HG03064 (cell line): ENCODE results near the gene CD1C.
"Not testable (repeated sequence)": the region's sequence is repeated elsewhere in the genome, so short reads cannot be mapped to it uniquely, and the experiment has no call there.

Source experiments
- ATAC-seq: cut with Tn5 transposase; IDR thresholded peaks from one replicate; pipeline ENCODE4 v1.9.1; 2021; ENCODE audit warnings: low read depth; ENCODE audit not compliant: unreplicated experiment

The CD1C gene

GRCh38 chr1:158289811-158290210, at the start of gene CD1C:
Gene CD1C (plus strand): TSS chr1:158289923. CDS start chr1:158290065, 142 bp downstream.
- ATAC-seq: no peak

- ATAC-seq: no peak
Measured at GRCh38 chr1:158246650-158247049, 43.1 kb upstream of the CD1C start.

DNA sequence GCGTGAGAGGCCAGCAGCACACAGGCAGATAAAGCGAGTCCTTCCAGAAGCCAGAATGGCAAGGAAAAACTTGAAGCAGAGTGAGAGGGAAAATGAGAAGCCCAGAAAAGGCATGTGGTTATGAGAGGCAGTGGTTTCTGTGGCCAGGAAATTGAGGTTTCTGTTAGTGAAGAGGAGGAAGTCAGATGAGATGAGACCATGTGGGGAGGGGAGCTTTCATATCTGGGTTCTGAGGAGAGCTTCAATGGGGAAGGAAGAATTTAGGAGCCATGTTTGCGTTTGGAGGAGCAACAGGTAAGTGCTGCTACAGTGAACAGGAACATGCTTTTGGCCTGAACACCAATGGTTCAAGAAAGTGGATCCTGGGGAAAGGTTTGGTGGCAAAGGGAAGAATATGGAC, 41.6 kb upstream of the CD1C start:
- ATAC-seq: peak; percentile 76

DNA sequence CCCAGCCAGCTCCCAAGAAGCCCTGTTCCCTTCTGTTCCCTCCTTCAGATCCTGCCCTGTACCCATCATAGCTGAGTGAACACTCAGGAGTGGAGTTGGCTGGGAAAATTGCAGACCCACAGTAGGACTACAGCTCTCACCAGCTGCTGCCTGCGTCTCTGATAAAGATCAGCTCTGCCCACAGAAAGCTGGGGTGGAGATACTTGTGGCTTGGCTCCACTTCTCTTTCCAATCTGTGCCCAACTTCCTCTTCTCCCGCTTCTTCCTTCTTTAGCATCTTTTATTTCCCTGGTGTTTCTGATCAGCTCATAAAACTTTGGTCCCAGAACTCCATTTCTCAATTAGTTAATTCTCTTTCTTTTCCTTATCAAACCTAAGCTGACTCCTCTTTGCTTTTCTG, 41.0 kb upstream of the CD1C start:
- ATAC-seq: no peak

DNA sequence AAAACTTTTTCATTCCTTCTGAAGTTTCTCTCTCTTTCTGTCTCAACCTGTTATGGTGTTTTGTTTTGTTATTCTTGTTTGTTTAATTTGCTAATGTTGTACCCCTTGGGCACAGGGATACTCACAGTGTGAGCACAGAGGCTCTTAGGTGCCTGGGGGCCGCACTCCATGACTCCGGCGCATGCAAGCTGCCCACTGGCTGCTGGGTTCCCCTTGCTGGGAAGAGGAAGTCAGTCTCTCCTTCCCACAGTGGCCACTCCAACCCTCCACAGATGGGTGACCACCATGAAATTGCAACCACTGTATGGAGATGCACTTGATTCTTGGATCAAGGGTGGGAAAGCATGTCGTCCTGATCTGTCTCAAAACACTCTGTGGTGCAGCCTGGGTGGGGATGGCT, 40.1 kb upstream of the CD1C start:
- ATAC-seq: no peak

GRCh38 chr1:158251163-158251562, 38.6 kb upstream of the CD1C start:
- no peak for ATAC-seq

- no peak for ATAC-seq
Measured at GRCh38 chr1:158255656-158256055, 34.1 kb upstream of the CD1C start.

GRCh38 chr1:158256747-158257146, 33.0 kb upstream of the CD1C start:
- ATAC-seq: not testable (repeated sequence)

DNA sequence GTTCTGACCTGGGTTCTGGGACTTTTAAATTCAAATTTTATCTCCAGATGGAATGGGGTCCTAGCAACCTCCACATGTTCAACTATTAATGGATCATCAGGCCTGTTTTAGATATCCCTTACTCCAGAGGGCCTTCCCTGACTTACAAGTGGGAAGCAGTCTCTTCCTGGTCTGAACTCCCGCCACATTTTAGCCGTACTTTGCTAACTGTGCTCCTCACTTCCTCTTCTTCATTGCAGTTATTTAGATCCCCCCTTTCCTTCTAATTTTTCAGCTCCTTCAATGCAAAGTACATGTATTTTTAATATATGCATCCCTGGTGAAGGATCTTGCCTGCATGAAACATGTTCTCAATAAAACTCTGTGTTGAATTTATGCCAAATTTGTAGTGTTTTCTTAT, 31.8 kb upstream of the CD1C start:
- ATAC-seq: no peak

DNA sequence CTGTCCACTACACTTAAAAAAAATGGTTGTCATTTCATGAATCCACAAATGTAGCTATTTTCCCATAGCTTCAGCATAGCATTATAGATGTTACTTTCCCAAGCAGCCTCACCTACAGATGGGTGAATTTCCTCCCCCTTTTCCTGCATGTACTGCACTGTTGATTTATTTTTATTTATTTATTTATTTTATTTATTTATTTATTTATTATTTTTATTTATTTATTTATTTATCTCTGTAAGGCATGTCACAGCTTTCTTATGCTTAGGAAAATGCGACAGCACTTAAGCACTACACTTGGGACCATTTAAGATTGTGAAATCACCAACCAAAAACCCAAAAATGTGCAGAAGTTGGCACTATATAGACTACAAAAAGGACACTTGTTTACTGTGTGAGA, 30.6 kb upstream of the CD1C start:
- no peak for ATAC-seq

GRCh38 chr1:158272681-158273080, 17.0 kb upstream of the CD1C start:
- no peak for ATAC-seq

- no peak for ATAC-seq
Measured at GRCh38 chr1:158274797-158275196, 14.9 kb upstream of the CD1C start.

DNA sequence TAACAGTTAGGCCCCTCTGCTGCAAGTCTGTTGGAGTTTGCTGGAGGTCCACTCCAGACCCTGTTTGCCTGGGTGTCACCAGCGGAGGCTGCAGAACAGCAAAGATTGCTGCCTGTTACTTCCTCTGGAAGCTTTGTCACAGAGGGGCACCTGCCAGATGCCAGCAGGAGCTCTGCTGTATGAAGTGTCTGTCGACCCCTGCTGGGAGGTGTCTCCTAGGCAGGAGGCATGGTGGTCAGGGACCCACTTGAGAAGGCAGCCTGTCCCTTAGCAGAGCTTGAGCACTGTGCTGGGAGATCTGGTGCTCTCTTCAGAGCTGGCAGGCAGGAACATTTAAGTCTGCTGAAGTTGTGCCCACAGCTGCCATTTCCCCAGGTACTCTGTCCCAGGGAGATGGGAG, 7.3 kb upstream of the CD1C start:
- ATAC-seq: not testable (repeated sequence)

DNA sequence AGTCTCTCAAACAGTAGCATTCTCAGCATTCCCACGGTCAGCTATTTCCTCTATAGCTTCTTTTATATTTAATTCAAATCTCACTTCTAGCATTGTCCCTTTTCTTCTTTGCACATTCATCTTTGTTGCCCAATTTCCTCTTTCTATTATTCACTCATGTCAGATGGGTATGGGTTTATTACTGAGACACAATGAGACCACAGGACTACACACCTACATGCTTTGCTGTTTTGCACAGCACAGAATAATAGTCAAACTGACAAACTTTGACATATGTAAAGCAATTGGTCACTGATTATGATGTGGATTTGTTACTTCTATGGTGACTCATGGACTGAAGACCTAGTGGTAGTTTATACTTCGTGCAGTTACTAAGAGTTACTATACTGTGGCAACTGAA, 5.8 kb upstream of the CD1C start:
- peak; percentile 43 for ATAC-seq

GRCh38 chr1:158285756-158286241, 3.9 kb upstream of the CD1C start:
- peak; percentile 62 for ATAC-seq

GRCh38 chr1:158286487-158286886, 3.2 kb upstream of the CD1C start:
- ATAC-seq: no peak

DNA sequence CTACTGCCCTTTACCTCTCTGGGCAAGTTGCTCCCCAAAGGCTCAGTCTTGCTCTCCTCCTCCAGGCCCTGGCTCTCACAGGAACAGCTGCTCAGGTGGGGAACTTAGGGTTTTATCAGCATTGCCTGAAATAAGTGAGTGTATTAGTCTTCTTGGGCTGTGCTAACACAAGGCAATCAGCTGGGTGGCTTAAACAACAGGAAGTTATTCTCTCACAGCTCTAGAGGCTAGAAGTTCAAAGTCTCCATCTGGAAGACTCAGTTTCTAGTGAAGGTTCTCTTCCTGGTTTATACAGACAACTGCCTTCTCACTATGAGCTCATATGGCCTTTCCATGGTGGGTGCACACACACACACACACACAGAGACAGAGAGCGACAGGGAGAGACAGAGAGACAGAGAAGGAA, 2.8 kb upstream of the CD1C start:
- ATAC-seq: no peak

DNA sequence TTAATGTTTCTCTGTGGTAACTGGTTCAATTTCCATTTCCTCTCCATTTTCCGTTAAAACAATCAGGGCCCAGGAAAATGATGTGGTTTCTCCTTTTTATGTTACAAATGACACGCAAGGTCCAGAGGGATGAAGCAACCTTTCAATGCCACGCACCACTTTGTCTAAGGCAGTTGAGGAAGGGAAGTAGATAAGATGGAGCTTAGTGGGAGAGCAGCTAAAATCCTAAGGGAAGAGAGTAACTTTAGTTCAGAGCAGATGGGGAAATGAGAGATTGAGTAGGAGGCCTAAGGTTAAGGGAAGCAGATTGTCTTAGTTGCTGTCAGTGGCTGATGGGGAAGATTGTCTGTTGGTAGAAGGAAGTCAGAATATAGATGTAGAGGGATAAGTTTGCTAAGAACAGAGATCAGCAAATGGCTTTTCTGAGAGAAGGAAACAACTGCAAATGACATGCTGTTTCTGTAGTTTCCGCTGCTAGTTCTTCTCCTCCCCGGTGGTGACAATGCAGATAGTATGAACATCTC, 660 bp downstream of the CD1C start:
- ATAC-seq: no peak

- ATAC-seq: no peak
Measured at GRCh38 chr1:158295791-158296190, 6.1 kb downstream of the CD1C start.

DNA sequence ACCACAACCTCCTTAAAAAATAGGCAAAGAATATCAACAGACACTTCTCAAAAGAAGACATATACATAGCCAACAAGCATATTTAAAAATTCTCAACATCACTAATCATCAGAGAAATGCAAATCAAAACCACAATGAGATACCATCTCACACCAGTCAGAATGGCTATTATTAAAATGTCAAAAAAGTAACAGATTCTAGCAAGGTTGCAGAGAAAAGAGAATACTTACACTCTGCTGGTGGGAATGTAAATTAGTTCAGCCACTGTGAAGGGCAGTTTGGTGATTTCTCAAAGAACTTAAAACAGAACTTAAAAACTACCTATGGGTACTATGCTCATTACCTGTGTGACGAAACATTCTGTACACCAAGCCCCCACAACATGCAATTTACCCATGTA, 20.9 kb downstream of the CD1C start:
- no peak for ATAC-seq

GRCh38 chr1:158311066-158311465, 21.3 kb downstream of the CD1C start:
- no peak for ATAC-seq

DNA sequence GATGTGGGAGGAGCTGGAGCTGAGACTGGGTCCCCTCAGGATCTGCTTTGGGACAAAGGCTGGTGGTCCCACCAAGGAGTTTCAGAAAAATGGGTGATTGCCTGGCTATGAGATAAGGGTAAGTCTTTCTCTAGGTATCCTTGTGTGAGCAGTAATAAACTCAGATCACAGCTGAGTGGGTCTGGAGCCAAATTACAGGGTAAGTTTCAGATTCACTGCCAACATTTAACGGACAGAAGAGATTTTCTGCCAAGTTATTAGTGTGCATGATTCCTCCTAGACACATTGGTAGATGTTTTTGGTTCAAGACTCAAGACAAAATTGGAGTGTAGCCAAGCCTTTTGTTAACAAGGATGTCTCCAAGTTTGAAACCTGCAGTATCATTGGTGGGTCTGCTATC, 34.1 kb downstream of the CD1C start:
- ATAC-seq: no peak

DNA sequence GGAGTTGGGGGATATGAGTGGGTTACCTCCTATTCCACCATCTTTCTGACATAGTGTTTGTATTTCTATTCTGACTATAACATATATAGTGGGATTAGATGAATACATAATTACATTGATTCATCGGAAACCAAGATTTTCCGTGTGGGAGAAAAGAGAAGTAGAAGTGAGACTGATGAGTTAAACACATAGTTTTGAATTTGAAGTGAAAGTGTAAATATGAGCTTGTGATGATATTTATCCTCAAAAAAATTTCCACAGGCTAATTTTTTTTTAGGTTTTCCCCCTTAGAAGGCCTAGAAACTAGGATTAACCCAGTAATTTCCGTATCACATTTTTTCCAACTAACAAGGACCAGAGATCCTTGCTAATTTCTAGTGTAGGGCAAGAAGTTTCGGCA, 34.7 kb downstream of the CD1C start:
- ATAC-seq: no peak
